HG03025 (cell line): ENCODE measurements around the gene KNDC1.
"Not testable (repeated sequence)": the region's sequence is repeated elsewhere in the genome, so short reads cannot be mapped to it uniquely, and the experiment has no call there.

Experiments used
- ATAC-seq: cut with Tn5 transposase; IDR thresholded peaks from one replicate; pipeline ENCODE4 v1.9.1; 2021; ENCODE audit warnings: mild to moderate bottlenecking, moderate library complexity; ENCODE audit not compliant: unreplicated experiment, low FRiP score

Gene KNDC1

DNA sequence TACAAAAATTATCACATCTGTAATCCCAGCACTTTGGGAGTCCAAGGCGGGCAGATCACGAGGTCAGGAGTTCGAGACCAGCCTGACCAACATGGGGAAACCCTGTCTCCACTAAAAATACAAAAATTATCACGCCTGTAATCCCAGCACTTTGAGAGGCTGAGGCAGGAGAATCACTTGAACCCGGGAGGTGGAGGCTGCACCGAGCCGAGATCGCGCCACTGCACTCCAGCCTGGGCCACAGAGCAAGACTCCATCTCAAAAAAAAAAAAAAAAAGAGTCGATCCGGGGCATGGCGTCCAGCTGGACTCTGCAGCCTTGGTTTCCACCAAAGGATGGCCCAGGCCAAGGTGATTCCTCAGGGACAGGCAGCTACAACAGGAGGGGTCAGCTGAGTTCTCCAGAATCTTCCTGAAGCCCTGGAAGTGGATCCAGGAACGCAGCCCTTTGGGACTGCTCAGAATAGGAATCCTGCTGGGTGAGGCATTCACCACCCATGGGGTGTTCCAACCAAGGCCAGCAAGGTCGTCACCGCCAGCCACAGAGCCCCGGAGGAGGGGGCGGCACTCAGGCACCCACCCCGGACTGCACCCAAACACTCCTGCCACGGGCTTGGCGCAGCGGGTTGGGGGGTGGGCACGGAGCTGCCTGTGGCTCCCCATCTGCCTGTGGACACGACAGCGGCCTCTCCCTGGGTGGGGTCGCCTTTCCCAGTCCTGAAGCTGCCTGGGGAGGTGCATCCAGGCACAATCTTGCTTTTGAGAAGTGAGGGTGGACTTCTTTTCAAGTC is 58.0 kb downstream of the KNDC1 start:
- ATAC-seq = no peak

DNA sequence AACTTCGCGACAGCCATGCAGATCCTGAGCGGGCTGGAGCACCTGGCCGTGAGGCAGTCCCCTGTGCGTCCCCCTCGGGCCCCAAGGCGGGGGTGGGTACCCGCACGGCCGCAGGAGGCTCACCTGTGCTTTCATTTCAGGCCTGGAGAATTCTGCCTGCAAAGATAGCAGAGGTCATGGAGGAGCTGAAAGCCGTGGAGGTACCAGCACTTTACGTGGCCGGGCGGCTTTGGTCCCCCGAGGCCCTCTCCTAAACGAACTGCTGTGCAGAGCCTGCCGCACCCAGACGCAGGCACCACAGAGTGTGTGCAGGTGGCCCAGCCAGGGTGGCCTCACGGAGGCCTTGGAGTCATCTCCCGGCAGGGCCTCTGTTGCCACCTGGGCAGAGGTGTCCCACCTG is 58.9 kb downstream of the KNDC1 start:
- ATAC-seq = no peak

DNA sequence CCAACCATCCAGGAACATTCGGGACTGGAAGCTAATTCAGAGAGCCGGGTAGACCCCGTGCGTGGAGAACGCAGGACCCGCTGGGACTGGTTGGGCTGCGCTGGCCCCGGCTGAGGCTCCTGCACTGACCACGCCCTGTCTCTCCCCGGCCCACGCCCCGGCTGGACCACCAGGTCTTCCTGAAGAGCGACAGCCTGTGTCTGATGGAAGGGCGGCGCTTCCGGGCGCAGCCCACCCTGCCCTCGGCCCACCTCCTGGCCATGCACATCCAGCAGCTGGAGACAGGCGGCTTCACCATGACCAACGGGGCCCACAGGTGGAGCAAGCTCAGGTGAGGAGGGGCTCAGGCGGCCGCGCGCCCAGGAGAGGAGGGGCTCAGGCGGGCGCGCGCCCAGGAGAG is 59.8 kb downstream of the KNDC1 start:
- no peak for ATAC-seq

DNA sequence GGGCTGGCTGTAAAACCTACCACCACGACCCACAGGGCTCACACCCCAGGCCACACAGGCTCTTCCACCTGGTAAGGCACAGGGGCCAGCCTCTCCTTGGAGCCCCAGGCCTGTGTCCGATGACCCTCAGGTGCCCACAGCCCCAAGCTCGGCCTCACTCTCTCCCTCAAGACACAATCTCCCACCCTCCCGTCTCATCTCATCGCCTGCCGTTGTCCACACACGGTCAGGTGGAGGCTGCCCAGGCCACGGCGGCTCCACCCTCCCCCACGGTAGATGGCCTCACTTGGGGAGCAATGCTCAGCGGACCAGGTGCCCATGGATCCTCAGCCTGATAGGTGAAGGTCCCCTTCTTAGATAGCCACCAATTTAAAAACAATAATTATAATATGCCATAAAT is 61.3 kb downstream of the KNDC1 start:
- ATAC-seq = no peak

DNA sequence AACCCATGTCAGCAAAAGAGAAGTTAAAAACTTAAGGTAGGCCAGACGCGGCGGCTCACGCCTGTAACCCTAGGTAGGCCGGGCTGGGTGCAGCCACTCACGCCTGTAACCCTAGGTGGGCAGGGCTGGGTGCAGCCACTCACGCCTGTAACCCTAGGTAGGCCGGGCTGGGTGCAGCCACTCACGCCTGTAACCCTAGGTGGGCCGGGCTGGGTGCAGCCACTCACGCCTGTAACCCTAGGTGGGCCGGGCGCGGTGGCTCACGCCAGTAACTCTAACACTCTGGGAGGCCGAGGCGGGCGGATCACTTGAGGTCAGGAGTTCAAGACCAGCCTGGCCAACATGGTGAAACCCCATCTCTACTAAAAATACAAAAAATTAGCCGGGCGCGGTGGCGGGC is 61.7 kb downstream of the KNDC1 start:
- ATAC-seq = not testable (repeated sequence)

DNA sequence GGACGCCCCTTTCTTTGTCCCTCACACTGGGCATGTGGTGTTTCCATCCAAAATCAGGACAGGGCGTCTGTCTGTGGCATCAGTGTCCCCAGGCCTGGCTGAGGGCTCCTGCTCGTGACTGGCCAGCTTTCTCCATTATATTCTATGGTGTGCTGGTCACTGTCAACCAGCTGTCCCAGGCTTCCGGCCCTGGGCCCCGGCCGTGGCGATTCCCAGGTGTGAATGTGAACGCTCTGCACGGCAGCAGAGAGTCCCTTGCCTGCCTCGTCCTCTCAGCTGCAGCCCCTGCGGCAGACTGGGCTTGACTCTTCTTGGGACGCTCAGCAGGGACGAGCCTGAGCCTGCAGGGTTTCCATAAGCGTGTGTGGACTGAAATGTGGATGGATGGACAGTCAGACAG is 64.1 kb downstream of the KNDC1 start:
- no peak for ATAC-seq

DNA sequence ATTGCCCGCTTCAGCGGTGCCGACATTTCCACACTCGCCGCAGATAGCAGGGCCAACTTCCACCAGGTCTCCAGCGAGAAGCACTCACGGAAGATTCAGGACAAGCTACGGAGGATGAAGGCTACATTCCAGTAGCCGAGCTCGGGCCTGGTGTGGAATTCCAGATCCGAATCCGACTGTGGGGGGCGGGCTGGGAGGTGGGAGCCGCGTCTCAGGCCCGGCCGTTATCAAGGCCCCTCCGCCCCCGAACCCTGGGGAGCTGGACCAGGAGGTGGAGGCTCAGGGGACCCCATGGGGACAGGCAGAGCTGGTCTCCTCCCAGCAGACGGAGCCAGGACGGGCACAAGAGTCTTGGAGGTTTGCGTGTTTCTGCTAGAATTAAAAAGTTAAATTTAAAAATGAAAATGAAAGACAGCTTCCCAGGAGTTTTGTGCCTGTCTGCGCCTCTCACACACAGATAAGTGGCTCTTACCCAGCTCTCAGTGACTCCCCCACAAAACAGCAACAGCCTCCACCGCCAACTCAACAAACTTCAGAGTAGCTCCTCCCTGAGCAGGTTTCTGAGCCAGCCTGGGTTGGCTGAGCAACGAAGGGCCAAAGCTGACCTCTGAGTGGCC is 64.8 kb downstream of the KNDC1 start:
- ATAC-seq = no peak

DNA sequence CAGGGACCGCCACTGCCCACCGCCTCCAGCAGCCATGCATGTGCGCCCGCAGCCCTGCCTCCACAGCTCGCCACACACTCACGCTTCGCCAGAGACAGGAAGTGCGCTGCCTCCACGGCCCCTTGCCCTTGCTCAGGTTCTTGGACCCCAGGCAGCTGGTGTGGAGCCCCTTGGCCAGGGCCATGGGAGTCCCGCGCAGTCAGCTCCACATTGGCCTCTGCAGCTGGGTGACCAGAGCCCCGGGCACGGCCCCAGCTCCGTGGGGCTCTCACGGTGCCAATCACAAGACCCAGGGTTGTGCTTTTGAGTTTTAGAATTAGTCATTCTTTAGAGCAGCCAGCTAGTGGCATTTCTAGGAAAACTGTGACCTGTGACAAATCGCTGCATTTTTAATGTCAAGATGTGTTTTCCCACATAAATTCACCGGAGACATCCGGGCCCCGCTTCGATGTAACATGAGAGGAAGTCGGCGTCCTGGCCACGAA is 65.7 kb downstream of the KNDC1 start:
- no peak for ATAC-seq

DNA sequence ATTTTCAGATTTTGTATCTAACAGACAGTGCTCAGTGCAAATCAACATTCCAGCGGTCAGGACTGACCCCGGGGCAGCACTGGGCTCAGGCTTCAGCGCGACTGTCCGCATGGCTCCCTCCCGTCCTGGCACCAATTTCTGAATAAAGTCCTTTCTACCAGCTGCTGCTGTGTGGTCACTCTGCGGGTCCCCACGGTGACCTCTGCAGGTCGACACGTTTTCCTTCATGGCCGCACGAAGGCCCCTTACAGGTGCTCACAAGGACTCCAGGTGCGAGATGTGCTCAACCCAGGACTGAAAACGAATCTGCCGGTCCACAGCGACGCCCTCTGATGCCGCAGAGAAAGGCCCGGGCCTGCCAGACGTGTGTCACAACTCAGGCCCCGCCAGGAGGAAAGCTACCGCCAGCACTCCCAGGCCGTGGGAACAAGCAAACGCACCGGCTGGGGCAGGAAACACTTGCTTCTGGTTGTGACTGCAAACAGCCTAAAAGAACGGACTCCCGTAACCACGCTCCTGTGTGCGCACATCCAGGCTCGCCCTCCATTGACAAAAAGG is 66.3 kb downstream of the KNDC1 start:
- no peak for ATAC-seq

DNA sequence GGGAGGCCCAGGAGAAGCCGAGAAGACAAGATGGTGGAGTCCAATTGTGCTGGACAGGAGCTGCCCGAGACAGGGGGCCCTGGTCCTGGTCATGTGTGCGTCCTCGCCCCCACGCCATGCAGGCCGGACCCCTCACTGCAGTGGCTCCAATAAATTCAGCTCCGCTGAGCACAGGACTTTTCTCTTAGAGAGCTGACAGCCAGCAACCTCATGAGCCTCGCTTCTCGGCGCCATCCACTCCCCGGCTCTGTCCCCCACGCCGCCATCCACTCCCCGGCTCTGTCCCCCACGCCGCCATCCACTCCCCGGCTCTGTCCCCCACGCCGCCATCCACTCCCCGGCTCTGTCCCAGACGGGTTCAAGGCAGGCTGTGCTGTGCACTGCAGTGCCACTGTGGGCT is 67.2 kb downstream of the KNDC1 start:
- no peak for ATAC-seq

DNA sequence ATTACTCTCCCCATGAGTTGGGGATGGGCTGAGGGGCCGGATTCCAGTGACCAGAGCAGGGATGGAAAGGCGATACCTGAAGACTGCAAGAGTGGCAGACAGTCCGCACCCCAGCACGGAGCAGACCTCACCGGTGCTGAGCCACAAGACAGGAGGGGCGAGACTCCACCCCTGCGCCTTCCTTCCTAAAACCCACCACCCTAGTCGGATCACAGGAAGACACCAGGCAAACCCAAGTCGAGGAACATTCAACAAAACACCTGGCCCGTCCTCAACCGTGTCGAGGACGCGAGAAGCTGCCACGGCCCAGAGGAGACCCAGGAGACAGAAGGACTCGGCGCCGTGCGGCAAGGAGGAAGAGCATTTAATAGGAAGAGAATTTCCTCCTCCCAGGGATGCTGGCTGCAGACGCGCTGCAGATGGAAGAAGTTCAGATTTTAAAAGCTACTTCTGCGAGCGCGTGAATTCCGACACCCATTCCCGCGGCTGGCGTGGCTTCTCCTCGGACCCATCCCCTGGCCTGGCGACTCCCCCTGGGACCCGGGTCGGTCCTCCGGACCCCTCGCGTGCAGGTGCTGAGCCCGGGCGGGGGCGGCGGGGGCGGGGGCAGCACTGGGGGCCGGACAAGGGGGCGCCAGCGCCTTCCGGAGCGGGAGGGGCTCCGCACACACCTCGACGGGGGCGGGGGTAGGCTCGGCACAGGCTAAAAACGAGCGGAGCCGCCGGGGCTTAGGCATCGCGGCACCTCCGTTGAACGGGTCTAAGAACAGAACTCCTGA is 69.4 kb downstream of the KNDC1 start:
- ATAC-seq = no peak

DNA sequence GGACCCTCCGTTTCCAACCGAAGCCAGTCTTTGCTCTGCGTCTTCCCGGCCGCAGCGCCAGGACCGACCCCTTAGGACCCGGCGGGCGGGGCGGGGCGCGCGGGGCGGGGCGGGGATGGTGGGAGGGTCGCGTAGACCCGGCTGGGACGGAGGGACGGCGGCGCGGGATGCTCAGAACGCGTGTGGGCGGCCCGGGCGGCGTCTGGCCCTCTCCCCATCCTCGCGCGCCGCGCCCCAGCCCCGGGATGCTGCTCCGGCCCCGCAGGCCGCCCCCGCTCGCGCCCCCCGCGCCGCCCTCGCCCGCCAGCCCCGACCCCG is 70.0 kb downstream of the KNDC1 start, which contains the start of gene UTF1:
UTF1 (plus strand) TSS at position 174 of the 318 bp plus-strand sequence; CDS start at position 246, 72 bp downstream.
- ATAC-seq = no peak

DNA sequence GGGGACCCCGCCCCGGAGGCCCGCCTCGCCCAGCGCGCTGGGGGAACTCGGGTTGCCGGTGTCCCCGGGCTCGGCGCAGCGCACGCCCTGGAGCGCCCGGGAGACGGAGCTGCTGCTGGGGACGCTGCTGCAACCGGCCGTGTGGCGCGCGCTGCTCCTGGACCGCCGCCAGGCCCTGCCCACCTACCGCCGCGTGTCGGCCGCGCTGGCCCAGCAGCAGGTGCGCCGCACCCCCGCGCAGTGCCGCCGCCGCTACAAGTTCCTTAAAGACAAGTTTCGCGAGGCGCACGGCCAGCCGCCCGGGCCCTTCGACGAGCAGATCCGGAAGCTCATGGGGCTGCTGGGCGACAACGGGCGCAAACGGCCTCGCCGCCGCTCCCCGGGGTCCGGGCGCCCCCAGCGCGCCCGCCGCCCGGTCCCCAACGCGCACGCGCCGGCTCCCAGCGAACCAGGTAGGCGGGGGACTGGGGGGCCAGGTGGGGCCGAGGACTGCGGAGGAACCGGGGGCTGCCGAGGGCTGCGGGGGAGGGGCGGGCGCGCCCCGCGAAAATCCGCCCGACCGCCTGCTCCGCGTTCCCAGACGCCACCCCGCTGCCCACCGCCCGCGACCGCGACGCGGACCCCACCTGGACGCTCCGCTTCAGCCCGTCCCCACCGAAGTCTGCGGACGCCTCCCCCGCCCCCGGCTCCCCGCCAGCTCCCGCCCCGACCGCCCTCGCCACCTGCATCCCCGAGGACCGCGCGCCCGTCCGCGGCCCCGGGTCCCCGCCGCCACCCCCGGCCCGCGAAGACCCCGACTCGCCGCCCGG is 70.6 kb downstream of the KNDC1 start:
- no peak for ATAC-seq

DNA sequence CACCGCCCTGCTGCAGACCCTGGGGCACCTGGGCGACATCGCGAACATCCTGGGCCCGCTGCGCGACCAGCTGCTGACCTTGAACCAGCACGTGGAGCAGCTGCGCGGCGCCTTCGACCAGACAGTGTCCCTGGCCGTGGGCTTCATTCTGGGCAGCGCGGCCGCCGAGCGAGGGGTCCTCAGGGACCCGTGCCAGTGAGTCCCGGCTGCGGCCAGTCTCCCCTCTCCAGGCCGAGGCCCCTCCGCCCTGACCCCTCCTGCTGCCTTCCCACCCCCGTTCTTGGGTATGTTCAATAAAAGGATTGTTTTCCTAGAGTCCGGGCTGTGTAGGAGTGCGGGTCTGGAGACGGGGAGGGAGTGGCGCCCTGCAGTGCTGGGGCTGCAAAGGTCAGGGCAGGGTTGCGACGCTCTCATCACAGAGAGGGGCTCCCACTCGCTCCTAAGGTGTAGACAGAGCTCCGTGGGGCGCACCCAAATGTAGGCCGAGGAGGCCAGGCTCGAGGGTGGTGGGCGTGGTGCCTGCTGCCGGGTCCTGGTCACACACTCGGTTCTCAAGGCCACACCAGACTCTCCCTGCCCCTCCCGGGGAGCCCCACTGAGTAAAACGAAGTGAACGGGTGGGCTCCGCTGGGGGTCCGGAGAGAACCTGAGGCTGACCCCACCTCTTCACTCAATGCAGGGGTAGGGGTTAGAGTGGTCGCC is 71.4 kb downstream of the KNDC1 start:
- no peak for ATAC-seq

DNA sequence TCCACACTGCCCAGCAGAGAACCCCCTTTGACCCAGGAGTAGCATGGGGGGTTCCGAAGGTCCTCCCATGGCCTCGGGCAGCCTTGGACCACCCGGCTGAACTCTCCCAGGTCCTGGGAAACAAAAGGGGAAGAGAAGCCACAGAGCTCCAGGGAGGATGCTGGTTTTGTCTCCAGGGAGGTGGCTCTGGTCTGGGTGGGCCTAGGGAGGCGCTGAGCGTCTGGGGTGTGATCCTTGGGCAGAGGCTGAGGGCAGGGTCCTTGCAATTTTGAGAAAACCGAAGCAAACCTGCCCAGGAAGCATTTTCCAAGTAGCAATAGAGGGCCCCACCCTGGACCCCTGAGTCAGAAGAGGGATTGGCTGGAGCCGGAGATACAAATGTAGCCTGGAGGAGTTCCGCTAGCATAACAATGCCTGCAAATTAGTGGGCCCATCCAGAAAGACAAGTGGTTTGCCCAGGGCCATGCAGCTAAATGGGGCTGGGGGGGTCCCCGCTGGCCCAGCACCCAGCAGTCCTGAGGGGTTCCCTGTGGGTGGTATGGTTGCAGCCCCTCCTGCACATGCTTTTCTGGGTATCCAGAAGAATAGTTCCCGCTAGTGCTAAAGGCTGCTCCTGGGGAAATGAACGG is 72.0 kb downstream of the KNDC1 start:
- no peak for ATAC-seq

DNA sequence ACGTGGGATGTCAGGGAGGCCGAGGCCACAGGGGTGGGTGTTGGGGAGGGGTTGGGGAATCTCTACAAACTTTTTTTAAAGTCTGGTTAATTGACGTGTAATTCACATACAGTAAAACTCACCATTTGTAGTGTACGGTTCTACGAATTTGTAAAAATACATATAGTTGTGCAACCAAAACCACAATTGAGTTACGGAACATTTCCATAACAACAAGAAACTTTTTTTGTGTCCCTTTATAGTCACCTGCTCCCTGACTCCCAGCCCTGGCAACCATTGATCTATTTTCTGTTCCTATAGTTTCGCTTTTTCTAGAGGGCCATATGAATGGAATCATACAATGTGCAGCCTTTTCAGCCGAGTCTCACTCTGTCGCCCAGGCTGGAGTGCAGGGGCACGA is 74.8 kb downstream of the KNDC1 start:
- ATAC-seq = not testable (repeated sequence)

DNA sequence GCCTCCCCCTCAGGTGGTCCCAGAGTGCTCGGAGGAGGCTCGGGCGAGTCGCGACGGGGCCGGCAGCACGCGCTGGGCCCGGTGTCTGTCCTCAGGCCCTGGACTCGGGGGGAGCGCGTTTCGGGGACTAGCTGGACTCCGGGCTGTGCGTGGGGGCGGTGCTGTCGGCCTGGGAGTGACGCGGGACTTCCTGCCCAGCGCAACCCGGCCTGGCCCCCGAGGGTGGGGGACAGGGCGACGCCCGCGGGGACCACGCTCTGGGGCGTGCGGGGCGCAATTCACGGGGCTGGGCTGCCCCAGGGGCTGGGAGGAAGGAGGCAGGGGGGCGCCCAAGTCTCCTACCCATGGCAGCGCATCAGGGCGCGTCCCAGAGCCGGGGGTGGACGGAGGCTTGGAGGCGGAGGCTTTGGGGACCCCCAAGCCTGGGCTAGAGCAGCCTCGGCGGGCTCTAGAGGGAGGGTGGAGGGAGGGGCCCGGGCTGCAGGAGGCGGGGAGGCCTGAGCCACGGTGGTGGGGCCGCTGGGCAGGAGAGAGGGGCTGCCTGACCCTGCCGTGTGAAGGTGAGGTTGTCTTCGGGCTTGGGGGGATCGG is 75.3 kb downstream of the KNDC1 start:
- no peak for ATAC-seq

DNA sequence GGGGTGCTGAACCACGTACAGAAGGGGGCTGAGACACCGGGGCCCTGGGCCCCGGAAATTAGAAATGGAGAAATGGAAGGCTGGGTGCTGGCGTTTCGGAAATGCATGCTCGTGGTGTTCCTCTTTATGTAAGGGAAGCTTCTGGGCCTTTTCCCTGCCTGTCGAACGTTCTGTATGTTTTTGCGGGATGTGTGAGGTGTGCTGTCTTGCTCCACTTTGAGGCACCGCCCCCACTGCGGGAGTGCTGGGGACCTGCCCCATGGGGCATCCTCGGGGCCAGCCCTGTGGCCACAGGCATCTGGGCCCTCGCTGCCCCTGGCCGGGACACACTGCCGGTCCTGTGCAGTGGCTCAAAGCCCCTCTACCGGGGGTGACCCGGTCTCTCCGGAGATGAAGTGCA is 75.9 kb downstream of the KNDC1 start:
- no peak for ATAC-seq
